Sigmoid colon (tissue), 3 donors: ENCODE data around the gene TNPO1.

ENCODE experiments used
- CTCF ChIP-seq, 4 experiments: fragments of 450-650 bp in 3 of 4; fragments of 200-600 bp in 1 of 4; IDR thresholded peaks; one replicate each; pipeline ENCODE4 v1.5.1; 2016 to 2019; ENCODE audit warnings: antibody characterized with exemption in 4 of 4, mild to moderate bottlenecking in 3 of 4, moderate library complexity in 2 of 4
- POLR2A ChIP-seq, 2 donors: fragments of 450-650 bp; IDR thresholded peaks; one replicate each; pipeline ENCODE4 v1.6.1; 2016; ENCODE audit warnings: antibody characterized with exemption in 2 of 2, mild to moderate bottlenecking in 2 of 2, moderate library complexity in 2 of 2

GRCh38 chr5:72955768-72956323, 139.4 kb downstream of the TNPO1 start, which contains the start of gene FCHO2:
- TF ChIP-seq POLR2A (IDR thresholded peaks at IDR 0.05) (peak; percentile 44 to 51), CTCF (IDR thresholded peaks at IDR 0.05) (peak; percentile 82 to 86 (median 84))
